Caco-2 (cell line): ENCODE results near the gene TBL1X. TPM values are rescaled to one million over a fixed set of nuclear protein-coding genes. Genes with fewer than 3 reads are reported as not detected.

Source experiments
- BruUV-seq: library from RNA; stranded (reverse); fragments of 400-500 nt; replicated peaks from 2 replicates; lab custom pipeline; 2021; lab: Mats Ljungman, UMichigan
- CTCF ChIA-PET: fragments of 300-600 bp; sonication (Branson Sonifier 250); formaldehyde crosslinking; loops from one replicate; lab custom pipeline; 2022; ENCODE audit warnings: antibody characterized with exemption; lab: Charles Lee
- POLR2A ChIA-PET: fragments of 300-600 bp; sonication (Branson Sonifier 250); formaldehyde crosslinking; loops from one replicate; lab custom pipeline; 2022; ENCODE audit warnings: antibody characterized with exemption; lab: Charles Lee
- DNase-seq, 2 experiments: peaks; one replicate each; pipeline versions ENCODE4 v3.0.0 to v3.0.0-alpha.2; 2020 to 2022
- H3K27me3 ChIP-seq: replicated peaks from 2 replicates; pipeline ENCODE4 v1.6.0; 2011; ENCODE audit warnings: low read length; ENCODE audit not compliant: control insufficient read depth, insufficient read depth
- H3K36me3 ChIP-seq: 2 replicates; pipeline ENCODE4 v1.5.1; 2011; ENCODE audit warnings: low read length; ENCODE audit not compliant: control insufficient read depth, insufficient read depth
- H3K4me1 ChIP-seq: fragments of 250-450 bp; sonication (Bioruptor Pico); 2 replicates; pipeline ENCODE4 v1.5.1; 2020; ENCODE audit warnings: mild to moderate bottlenecking
- H3K4me3 ChIP-seq: 2 replicates; pipeline ENCODE4 v1.5.1; 2011; ENCODE audit warnings: low read depth, mild to moderate bottlenecking, control low read depth, low read length
- H3K9me3 ChIP-seq: fragments of 250-450 bp; sonication (Bioruptor Pico); 2 replicates; pipeline ENCODE4 v1.5.1; 2020; ENCODE audit warnings: mild to moderate bottlenecking, moderate library complexity
- H3K27ac Mint-ChIP-seq: one replicate; pipeline ENCODE4 v1.8.0; 2022; ENCODE audit warnings: mixed read lengths; ENCODE audit not compliant: unreplicated experiment
- H3K27me3 Mint-ChIP-seq: one replicate; pipeline ENCODE4 v1.8.0; 2022; ENCODE audit warnings: mixed read lengths; ENCODE audit not compliant: insufficient read depth, unreplicated experiment
- H3K36me3 Mint-ChIP-seq: one replicate; pipeline ENCODE4 v1.8.0; 2022; ENCODE audit warnings: mild to moderate bottlenecking, mixed read lengths; ENCODE audit not compliant: insufficient read depth, unreplicated experiment
- H3K4me1 Mint-ChIP-seq: one replicate; pipeline ENCODE4 v1.8.0; 2022; ENCODE audit warnings: low read depth, mixed read lengths; ENCODE audit not compliant: unreplicated experiment
- H3K4me3 Mint-ChIP-seq: one replicate; pipeline ENCODE4 v1.8.0; 2022; ENCODE audit warnings: mild to moderate bottlenecking, moderate library complexity, mixed read lengths; ENCODE audit not compliant: unreplicated experiment
- H3K9me3 Mint-ChIP-seq: one replicate; pipeline ENCODE4 v1.8.0; 2022; ENCODE audit warnings: mixed read lengths; ENCODE audit not compliant: unreplicated experiment
- intact Hi-C: fragments of 100-400 bp; cut with micrococcal nuclease; formaldehyde crosslinking; loops from one replicate; pipeline ENCODE4 v1.10.0; 2022; ENCODE audit not compliant: unreplicated experiment
- total RNA-seq: library from RNA; stranded (reverse); gene quantifications from 2 replicates; pipeline ENCODE4 v1.2.3, GENCODE V29; 2022
- TF ChIP-seq, protein P1 (sequence below), 2 experiments: fragments of 200-600 bp in 1 of 2; IDR thresholded peaks; 1 replicate in 1 of 2; 2 replicates in 1 of 2; pipeline versions ENCODE4 v1.5.1 to v1.8.0; 2011 to 2022; ENCODE audit warnings: antibody characterized with exemption in 1 of 2, control low read depth in 1 of 2, inconsistent platforms in 1 of 2, low read depth in 1 of 2, low read length in 1 of 2, mild to moderate bottlenecking in 1 of 2, moderate library complexity in 1 of 2; ENCODE audit not compliant: insufficient read depth in 1 of 2, severe bottlenecking in 1 of 2, unreplicated experiment in 1 of 2

TBL1X gene
- total RNA-seq, 1 experiment from 2014 or later, result 84.2 TPM

DNA sequence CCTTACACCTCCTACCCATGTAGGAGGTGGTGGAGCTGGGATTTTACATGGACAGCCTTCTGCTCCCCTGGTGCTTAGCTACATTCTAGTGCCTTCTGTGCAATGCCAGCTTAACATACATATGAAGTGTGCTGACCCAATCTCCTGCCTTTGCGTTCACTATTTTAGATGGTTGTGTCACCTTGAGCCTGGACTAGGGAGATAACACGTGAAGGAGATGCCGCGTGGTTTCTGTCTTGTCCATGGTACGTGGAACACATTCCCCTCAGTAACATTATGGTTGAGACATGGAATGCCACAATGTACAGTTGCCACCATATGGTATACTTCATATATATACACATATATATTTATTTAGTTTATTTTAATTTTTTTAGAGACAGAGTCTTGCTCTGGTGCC is 54.0 kb downstream of the TBL1X start:
- H3K27ac Mint-ChIP-seq, result no peak overlapping the region
- CTCF ChIA-PET, result no interaction called here
- TF ChIP-seq, protein P1, sequence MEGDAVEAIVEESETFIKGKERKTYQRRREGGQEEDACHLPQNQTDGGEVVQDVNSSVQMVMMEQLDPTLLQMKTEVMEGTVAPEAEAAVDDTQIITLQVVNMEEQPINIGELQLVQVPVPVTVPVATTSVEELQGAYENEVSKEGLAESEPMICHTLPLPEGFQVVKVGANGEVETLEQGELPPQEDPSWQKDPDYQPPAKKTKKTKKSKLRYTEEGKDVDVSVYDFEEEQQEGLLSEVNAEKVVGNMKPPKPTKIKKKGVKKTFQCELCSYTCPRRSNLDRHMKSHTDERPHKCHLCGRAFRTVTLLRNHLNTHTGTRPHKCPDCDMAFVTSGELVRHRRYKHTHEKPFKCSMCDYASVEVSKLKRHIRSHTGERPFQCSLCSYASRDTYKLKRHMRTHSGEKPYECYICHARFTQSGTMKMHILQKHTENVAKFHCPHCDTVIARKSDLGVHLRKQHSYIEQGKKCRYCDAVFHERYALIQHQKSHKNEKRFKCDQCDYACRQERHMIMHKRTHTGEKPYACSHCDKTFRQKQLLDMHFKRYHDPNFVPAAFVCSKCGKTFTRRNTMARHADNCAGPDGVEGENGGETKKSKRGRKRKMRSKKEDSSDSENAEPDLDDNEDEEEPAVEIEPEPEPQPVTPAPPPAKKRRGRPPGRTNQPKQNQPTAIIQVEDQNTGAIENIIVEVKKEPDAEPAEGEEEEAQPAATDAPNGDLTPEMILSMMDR (IDR thresholded peaks at IDR 0.05; ENCODE audit: insufficient read depth in 1 of 2, low read depth in 1 of 2, low read length in 1 of 2, severe bottlenecking in 1 of 2, unreplicated experiment in 1 of 2), result no peak
- POLR2A ChIA-PET, result no interaction called here
- peaks cover 26% of the 10 kb centered on the region for H3K4me1 Mint-ChIP-seq
- DNase-seq, result no peak
- intact Hi-C loops, result no loop called here
- no peak overlapping the region for H3K4me3 Mint-ChIP-seq
- H3K9me3 ChIP-seq, result no peaks in the 10 kb centered on the region
- BruUV-seq, result no TSS peak
- no peaks in the 10 kb centered on the region for H3K27me3 Mint-ChIP-seq
- no peaks in the 10 kb centered on the region for H3K27me3 ChIP-seq
- H3K4me1 ChIP-seq, result no peaks in the 10 kb centered on the region
- no peak overlapping the region for H3K4me3 ChIP-seq
- no peaks in the 10 kb centered on the region for H3K9me3 Mint-ChIP-seq
- H3K36me3 ChIP-seq, result no peaks in the 10 kb centered on the region
- peaks cover 23% of the 10 kb centered on the region for H3K36me3 Mint-ChIP-seq

DNA sequence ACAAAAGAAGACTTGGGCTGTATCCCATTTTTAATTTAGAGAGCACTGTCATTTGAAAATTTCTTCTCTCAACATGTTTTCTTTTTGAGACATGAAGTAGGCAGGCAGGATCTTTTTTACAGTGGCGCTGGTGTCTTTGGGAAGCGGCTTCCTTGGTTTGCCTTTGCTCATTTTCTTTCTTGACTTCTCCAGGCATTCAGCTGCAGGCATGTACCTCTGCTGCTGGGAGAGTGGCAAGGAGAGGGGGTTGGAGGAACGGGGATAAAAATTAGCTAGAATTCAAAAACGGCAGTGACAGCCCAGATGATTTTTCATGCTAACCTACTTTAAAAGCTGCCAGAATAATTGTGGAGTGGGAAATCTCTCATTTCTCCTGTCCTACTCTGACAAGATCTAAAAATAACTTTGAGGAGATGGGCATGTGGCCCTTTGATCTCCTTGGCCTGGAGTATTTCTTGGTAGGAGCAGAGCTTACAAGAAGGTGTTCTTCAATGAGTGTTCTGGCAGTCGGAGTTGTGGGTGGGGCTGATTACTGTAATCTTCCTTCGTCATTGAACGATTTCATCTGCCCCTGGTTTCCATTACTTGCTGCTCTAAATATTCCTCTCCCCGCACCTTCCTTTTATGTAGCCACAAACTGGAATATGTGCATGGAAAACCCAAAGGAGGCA is 54.8 kb downstream of the TBL1X start:
- Mint-ChIP-seq H3K4me1 (peaks cover 26% of the 10 kb centered on the region), H3K36me3 (peaks cover 27% of the 10 kb centered on the region), H3K27me3 (no peaks in the 10 kb centered on the region), H3K27ac (peak overlapping the region; percentile 11), H3K9me3 (no peaks in the 10 kb centered on the region), H3K4me3 (peak overlapping the region; percentile 17)
- ChIA-PET CTCF (no interaction called here), POLR2A (no interaction called here)
- Histone ChIP-seq H3K4me1 (no peaks in the 10 kb centered on the region), H3K9me3 (no peaks in the 10 kb centered on the region), H3K36me3 (no peaks in the 10 kb centered on the region), H3K4me3 (no peak overlapping the region), H3K27me3 (no peaks in the 10 kb centered on the region)
- no peak for DNase-seq
- intact Hi-C loops, result no loop called here
- BruUV-seq, result no TSS peak
- TF ChIP-seq, protein P1 (IDR thresholded peaks at IDR 0.05; ENCODE audit: insufficient read depth in 1 of 2, low read depth in 1 of 2, low read length in 1 of 2, severe bottlenecking in 1 of 2, unreplicated experiment in 1 of 2), result no peak

DNA sequence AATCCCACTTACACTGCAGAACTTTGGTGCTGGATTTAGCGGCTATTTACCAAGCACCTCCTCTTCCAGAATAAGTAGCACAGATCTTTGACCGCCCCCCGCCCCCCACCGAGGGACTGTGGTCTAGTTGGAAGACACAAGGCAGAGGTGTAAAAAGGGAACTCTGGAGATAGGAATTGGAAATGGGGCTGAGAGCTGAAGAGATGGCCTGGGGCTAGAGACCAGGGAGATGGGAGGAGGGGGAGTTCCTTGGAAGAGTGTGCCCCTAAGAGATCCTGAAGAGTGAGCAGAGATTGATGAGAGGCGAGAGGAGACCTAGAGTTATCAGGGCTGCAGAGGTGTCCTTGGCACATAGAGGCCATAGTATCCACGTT is 55.3 kb downstream of the TBL1X start:
- Histone ChIP-seq H3K36me3 (no peaks in the 10 kb centered on the region), H3K27me3 (no peaks in the 10 kb centered on the region), H3K9me3 (no peaks in the 10 kb centered on the region), H3K4me3 (no peak overlapping the region), H3K4me1 (no peaks in the 10 kb centered on the region)
- intact Hi-C loops, result no loop called here
- DNase-seq, result no peak
- peaks cover 29% of the 10 kb centered on the region for H3K36me3 Mint-ChIP-seq
- peak overlapping the region; percentile 17 for H3K4me3 Mint-ChIP-seq
- no TSS peak for BruUV-seq
- ChIA-PET POLR2A (no interaction called here), CTCF (no interaction called here)
- H3K9me3 Mint-ChIP-seq, result no peaks in the 10 kb centered on the region
- TF ChIP-seq, protein P1 (IDR thresholded peaks at IDR 0.05; ENCODE audit: insufficient read depth in 1 of 2, low read depth in 1 of 2, low read length in 1 of 2, severe bottlenecking in 1 of 2, unreplicated experiment in 1 of 2), result no peak
- H3K27me3 Mint-ChIP-seq, result no peaks in the 10 kb centered on the region
- H3K27ac Mint-ChIP-seq, result peak overlapping the region; percentile 11
- peaks cover 26% of the 10 kb centered on the region for H3K4me1 Mint-ChIP-seq
